Endothelial cell of umbilical vein (primary cell): ENCODE data around the gene LCOR.

Experiments
- CTCF ChIP-seq, 2 donors: IDR thresholded peaks; 1 replicate in 1 of 2; 2 replicates in 1 of 2; pipeline ENCODE4 v1.5.1; 2011; ENCODE audit warnings: low read length in 2 of 2, mild to moderate bottlenecking in 2 of 2, moderate library complexity in 2 of 2, control low read depth in 1 of 2, inconsistent platforms in 1 of 2, low read depth in 1 of 2; ENCODE audit not compliant: insufficient read depth in 1 of 2; ENCODE audit errors: extremely low read depth in 1 of 2
- EZH2 ChIP-seq: IDR thresholded peaks from 2 replicates; pipeline ENCODE4 v1.6.1; 2012; ENCODE audit warnings: borderline replicate concordance, low read depth, mild to moderate bottlenecking, moderate library complexity, low read length, inconsistent platforms; ENCODE audit not compliant: severe bottlenecking
- FOS ChIP-seq: IDR thresholded peaks from 2 replicates; pipeline ENCODE4 v1.6.1; 2011; ENCODE audit warnings: mild to moderate bottlenecking, low read length, moderate library complexity, borderline replicate concordance; ENCODE audit not compliant: insufficient read depth
- MAX ChIP-seq: IDR thresholded peaks from 2 replicates; pipeline ENCODE4 v1.6.1; 2011; ENCODE audit not compliant: insufficient read depth, insufficient read length
- POLR2A ChIP-seq: IDR thresholded peaks from 2 replicates; pipeline ENCODE4 v1.6.1; 2012; ENCODE audit warnings: low read depth, mild to moderate bottlenecking, control low read depth, low read length
- POLR2AphosphoS5 ChIP-seq: IDR thresholded peaks from 2 replicates; pipeline ENCODE4 v1.6.1; 2012; ENCODE audit warnings: low read depth, mild to moderate bottlenecking, control low read depth, low read length, moderate library complexity; ENCODE audit not compliant: insufficient read depth

- no peak for TF ChIP-seq CTCF (IDR thresholded peaks at IDR 0.05; ENCODE audit: extremely low read depth in 1 of 2, insufficient read depth in 1 of 2, low read depth in 1 of 2, low read length in 2 of 2)
- TF ChIP-seq POLR2A, result no peak
- TF ChIP-seq EZH2, result no peak
- no peak for TF ChIP-seq POLR2AphosphoS5
- TF ChIP-seq MAX, result no peak
- no peak for TF ChIP-seq FOS
Observed at GRCh38 chr10:96803288-96803664, 28.8 kb upstream of the LCOR start.
